GM03348 (cell line): ENCODE data around the gene TPGS2.
"Not testable (repeated sequence)": the region's sequence is repeated elsewhere in the genome, so short reads cannot be mapped to it uniquely, and the experiment has no call there.

ENCODE experiments used
- DNase-seq: peaks from one replicate; pipeline ENCODE4 v3.0.0; 2012; ENCODE audit warnings: low spot score

Gene TPGS2, protein sequence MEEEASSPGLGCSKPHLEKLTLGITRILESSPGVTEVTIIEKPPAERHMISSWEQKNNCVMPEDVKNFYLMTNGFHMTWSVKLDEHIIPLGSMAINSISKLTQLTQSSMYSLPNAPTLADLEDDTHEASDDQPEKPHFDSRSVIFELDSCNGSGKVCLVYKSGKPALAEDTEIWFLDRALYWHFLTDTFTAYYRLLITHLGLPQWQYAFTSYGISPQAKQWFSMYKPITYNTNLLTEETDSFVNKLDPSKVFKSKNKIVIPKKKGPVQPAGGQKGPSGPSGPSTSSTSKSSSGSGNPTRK

DNA sequence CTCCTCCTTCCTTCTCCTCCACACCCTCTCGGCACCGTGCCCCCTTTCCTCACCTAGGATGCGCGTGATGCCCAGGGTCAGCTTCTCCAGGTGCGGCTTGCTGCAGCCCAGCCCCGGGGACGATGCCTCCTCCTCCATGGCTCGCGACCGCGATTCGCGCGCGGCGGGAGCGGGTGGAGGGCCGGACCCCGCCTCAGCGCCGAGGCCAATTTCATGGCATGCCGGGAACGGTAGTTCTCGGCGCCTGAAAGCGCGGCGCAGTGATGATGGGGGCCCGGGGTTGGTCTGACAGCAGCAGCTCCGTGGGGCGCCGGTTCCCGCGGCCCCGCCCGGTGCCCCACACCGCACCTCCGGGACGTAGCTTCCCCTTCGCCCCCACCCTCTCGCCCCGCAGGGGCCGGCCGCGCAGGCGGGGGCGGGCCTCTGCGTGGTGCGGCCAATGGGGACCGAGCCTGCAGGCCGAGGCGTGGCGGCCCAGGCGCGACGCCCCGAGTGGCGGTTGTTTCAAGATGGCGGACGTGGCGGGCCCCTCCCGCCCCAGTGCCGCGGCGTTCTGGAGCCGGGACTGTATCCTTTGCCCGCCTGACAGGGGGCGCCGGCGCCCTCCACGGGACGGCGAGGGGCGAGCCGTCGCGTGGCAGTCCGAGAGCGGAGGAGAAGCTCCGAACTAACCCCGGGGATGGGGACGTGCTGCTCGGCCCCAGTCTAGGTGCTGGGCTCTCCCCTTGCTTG lies at the start of gene TPGS2, which contains the start of gene KIAA1328:
TSS of gene TPGS2 (minus strand) at position 373 of the 732 bp plus-strand sequence. CDS start at position 138, 235 bp downstream.
TSS of gene KIAA1328 (plus strand) at position 498 of the 732 bp plus-strand sequence. CDS start at position 510, 12 bp downstream.
- DNase-seq = peak; percentile 97

DNA sequence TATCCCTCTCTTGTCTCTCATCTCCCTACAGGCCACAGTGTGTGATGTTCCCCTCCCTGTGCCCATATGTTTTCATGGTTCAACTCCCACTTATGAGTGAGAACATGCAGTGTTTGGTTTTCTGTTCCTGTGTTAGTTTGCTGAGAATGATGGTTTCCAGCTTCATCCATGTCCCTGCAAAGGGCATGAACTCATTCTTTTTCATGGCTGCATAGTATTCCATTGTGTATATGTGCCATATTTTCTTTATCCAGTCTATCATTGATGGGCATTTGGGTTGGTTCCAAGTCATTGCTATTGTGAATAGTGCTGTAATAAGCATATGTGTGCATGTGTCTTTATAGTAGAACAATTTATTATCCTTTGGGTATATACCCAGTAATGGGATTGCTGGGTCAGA lies 45.0 kb upstream of the TPGS2 start:
- not testable (repeated sequence) for DNase-seq

DNA sequence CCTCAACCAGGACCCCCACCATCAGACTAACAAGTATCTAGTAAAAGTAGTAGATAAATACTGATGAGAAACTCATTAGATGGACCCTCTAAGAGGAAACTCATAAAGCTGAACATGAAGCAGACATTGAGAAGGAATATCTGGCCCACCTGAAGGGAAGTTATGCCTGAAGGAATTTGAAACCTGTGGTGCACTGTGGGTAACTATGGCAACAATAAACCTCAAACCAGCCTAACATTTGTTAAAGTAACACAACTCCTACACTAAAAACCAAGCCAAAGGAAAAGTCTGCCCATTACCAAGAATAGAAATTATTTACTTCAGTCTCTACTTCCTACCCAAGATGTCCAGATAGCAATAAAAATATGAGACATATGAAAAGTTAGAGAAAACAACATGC lies 43.5 kb upstream of the TPGS2 start:
- DNase-seq = no peak

DNA sequence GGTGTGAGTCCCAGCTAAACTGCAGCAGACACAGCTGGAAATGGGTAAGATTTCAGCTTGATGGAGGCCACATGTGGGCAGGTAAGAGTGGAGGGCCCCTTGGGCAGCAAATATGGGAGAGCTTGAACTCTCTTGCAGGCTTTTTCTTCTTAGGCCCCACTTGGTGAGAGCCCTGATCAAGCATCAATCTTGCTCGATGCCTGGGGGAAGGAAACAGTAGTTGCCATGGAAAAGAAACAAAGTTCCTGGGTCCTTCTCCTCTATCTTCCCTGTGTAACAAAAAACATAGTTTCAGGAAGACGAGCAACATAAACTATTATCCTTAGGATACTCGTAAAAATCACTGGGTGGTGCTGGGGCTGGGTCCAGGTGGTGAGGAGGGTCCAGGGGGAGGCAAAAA lies 43.0 kb upstream of the TPGS2 start:
- DNase-seq = no peak

DNA sequence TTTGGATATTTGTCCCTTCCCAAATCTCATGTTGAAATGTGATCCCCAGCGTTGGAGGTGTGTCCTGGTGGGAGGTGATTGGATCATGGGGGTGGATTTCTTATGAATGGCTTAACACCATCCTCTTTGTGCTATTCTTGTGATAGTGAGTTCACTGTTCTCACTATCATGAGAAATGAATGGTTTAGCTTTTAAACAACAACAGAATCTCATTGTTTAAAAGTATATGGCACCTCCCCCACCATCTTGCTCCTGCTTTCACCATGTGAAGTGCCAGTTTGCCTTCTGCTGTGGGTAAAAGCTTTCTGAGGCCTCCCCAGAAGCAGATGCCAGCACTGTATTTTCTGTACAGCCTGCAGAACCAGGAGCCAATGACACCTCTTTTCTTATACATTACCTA lies 38.3 kb upstream of the TPGS2 start:
- DNase-seq = no peak

DNA sequence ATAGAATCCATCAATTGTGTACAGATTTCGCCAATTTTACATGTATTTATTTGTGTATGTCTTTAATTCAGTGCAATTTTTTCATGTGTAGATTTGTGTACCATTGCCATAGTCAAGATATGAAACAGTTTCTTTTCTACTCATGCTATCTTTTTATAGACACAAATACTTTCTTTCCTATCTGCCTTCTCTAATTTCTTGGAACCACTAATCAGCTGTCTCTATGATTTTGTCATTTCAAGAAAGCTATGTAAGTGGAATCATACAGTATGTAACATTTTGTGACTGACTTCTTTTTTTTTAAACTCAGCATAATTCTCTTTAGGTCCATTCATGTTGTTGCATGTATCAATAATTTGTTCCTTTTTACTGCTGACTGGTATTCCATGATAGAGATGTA lies 33.4 kb upstream of the TPGS2 start:
- DNase-seq = no peak

DNA sequence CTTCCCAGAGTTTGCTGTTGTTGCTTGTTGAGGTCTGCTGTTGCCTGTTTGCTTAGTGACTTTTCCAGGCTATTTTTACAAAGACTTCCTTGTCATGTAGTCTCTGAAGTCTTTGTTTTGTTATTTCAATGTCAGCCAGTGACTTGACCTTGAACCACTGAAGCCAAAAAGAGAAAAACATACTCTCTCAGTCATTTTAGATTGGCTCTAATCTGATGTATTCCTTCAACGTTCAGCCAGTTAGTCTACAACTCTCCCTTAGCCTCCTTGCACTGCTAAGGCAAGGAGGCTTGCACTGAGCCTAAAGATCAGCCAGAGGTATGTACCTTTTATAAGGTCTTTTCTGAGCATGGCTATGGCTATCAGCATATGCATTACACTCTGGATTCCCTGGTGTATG lies 28.0 kb upstream of the TPGS2 start:
- DNase-seq = no peak

DNA sequence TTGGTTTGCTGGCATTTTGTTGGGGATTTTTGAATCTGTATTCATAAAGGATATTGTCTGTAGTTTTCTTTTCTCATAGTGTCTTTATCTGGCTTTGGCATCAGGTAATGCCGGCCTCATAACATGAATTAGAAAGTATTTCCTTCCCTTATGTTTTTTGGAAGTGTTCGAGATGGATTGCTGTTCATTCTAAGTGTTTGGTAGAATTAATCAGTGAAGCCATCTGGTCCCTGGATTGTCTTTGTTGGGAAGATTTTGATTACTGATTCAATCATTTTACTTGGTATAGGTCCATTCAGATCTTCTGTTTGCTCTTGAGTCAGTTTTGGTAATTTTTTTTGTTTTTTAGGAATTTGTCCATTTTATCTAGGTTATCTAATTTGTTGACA lies 22.4 kb upstream of the TPGS2 start:
- no peak for DNase-seq

DNA sequence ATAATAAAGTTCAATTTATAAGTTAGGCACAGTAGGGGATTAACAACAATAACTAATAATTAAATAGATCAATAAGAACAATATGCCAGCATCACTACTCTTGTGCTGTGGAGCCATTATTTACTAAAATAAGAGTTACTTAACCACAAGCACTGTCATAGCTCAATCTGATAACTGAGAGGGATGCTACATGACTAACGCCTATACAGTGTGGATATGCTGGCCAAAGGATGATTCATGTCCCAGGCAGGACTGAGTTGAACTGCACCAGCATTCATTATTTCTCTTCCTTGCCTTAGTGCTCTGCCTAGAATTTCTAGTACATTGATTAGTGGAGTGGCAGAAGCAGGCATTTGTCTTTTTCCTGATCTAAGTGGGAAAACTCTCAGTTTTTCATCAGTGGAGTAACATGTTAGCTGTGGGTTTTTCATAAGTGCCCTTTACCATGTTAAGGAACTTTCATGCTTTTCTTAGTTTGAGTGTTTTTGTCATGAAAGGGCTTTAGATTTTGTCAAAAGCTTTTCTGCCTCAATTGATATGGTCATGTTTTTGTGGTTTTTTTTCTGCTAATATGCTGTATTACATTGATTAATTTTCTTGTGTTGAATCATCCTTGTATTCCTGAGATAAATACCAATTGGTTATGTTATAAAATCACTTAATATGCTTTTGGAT lies 21.9 kb upstream of the TPGS2 start:
- peak; percentile 72 for DNase-seq

DNA sequence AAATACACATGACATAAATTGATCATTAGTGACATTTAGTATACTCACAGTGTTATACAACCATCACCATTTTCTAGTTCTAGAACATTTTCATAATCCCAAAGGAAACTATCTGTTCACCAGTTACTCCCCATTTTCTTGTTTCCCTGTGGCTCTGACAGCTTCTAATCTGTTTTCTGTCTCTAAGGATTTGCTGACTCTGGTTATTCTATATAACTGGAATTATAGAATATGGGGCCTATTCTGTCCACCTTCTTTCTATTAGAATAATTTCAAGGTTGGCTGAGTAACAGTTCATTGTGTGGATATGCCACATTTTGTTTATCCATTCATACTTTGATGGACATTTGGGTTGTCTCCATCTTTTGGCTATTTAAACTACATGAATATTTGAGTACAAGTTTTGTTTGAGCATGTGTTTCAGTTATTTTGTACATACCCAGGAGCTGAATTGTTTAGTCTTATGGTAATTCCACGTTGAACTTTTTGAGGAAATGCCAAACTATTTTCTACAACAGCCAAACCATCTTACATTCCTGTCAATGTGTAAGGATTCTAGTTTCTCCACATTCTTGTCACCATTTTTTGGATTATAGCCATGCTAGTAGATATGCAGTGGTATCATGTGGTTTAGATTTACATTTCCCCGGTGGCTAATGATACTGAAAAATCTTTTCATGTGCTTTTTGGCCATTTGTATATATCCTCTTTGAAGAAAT lies 20.6 kb upstream of the TPGS2 start:
- peak; percentile 9 for DNase-seq

DNA sequence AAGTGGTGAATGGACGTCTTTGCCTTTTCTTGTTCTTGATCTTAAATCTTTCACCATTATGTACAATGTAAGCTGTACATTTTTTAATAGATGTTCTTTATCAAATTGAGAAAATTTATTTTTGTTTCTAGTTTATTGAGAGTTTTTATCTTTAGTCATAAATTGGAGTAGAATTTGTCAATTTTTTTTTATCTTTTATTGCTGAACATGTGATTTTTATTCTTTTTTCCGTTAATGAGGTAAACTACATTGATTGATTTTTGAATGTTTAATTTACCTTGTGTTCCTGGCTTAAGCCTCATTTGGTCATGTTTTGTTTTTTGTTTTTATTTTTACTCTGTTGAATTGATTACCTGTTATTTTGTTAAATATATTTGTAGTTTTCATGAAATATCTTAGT lies 19.8 kb upstream of the TPGS2 start:
- no peak for DNase-seq

DNA sequence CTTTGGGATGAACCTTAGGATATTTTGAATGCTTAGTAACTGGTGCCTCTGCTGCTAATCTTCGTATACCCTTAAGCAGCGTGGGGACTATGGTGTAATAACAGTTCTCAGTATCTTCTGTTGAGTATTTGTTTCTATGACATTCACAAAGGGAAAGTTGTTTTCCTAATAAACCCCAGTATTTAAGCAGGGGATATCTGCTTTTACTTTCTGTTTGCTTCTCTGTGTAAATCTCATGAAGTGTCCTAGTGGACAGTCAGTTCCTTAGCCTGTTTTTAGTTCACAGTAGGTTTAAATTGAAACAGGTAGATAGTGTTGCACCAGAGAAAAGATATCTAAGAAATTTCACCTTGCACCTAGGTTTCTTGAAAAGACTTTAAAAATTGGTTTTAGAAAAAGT lies 15.0 kb upstream of the TPGS2 start:
- DNase-seq = no peak

DNA sequence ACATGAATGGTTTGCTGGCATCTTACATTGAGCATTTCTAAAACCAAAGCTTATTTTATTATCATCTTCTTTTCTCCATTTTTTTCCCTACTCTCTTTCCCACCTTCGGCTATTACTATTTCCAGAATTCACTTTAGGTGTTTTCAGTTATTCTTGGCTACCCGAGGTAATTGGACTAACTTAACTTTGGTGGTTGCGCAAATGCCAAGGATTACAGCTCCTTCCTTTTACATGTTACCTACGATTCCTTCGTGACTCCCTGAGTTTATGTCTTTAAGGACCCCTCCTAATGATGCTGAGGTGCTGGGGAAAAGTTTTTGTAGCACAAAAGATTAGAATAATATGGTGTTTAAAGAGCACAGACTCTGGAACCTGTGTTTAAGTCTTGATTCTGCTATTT lies 14.4 kb upstream of the TPGS2 start:
- DNase-seq = no peak

DNA sequence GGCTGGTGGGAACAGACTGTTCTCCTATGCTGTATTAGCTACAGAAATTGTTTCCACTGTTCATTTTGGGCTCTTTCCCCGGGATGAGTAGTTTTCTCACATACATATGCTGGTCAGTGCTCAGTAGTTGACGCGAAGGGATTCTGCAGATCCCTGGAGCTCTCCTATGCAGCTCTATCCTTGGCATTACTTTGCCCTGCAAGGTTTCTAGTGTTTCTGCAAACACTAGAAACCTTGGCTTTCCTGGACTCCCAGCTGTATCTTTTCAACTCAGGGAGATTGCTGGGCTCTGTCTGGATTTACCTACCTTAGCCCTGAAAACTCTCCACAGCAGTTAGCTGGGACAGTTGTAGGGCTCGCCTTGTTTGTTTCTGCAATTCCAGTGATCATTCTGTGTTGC lies 11.0 kb upstream of the TPGS2 start:
- no peak for DNase-seq

DNA sequence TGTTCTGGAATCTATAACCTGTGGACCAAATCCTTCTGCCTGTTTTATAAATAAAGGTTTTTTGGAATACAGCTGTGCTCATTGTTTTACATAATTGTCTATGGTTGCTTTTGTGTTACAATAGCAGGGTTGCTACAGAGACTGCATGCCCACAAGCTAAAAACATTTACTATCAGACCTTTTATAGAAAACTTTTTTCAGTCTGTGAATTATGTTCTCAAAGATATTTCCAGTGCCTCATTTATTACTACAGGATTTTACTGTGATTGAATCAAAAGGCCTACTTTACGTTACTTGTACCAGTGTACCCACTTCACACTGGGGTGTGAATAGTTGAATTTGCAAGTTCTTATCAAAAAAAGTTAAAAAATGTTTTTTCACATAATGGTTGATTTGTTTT lies 7.1 kb upstream of the TPGS2 start:
- no peak for DNase-seq

DNA sequence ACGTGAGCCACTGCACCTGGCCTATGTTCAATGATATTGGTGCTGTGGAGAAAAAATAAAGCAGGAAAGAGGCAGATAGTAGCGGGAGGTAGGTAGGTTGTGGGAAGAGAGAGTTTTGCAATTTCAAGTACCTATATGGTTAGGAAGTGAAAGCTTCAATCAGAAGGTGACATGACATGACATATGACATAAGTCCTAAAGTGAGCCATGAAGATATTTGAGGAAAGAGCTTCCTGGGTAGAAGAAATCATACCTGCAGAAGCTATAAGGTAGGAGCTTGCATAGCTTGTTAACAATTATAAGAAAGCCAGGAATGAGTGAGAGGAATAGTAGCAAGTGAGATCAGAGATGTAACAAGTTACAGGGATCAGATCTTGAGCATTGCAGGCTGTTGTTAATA lies 4.3 kb upstream of the TPGS2 start:
- no peak for DNase-seq

DNA sequence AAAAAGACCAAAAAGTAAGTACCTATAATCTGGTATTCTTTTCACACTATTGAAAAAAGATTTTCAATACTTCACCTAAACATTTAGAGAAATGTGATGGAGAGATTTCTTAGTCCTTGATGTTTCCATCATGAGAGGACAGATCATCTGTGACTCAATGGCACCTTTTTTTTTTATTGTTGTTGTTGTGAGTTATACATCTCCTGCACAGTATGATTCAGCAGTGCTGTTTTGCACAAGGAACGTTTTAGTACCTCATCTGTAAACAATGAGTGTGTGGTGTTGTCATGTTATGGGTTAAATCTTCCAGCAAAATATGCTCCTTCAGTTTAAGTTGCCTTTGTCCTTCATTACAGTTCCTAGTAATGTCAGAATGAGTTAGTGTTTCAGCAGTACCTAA lies 2.3 kb upstream of the TPGS2 start:
- DNase-seq = no peak

DNA sequence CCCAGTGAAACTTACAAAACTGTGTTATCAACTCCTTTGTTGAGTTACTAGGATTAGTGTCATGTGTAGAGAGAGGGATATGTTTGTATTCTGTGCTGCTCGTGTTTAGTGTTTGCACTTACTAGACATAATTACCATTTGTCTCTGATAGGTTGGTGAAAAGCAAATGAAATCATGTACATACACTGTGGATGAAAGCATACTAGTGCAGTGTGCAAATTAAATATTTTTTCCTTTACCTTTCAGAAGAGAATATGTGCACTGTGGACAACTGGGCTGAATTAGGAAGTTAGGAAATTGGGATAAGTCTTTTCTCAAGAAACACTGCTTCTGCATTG lies 1.3 kb upstream of the TPGS2 start:
- no peak for DNase-seq

DNA sequence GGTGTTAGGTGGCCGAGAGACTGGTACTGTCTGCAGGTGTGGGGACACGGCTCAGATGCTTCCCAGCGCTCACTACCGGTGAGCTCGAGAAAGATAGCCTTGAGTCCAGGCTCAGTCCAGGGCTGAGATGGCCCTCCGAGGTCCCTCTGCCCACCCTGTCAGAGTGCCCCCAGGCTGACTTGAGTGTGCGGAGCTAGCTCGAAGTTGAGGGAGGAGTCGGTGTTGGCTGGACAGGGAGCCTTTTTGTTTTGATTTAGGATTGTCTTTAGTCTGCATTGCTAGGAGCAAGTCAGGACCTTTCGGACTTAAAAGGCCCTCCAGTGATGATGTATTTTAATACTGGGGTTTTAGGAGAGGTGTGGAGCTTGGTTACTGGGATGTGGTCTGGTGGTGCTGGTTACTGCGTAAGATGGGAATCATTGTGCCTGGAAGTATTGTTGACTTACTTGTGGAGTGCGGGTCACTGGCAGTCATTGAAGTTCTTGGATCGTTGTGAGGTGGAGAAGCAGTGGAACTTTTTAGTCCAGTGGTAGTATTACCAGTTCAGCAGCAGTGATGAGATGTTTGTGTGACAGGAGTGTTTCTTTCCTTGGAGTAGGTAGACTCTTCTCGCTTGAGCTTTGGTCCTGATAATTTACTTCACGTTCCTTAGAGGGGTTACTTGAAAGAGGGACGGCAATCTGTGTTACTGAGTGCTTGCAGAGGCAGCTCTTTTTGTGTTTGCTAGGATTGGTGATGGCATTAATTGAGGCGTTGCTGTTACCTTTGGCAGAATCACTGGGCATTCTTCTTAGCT lies 758 bp upstream of the TPGS2 start:
- no peak for DNase-seq

DNA sequence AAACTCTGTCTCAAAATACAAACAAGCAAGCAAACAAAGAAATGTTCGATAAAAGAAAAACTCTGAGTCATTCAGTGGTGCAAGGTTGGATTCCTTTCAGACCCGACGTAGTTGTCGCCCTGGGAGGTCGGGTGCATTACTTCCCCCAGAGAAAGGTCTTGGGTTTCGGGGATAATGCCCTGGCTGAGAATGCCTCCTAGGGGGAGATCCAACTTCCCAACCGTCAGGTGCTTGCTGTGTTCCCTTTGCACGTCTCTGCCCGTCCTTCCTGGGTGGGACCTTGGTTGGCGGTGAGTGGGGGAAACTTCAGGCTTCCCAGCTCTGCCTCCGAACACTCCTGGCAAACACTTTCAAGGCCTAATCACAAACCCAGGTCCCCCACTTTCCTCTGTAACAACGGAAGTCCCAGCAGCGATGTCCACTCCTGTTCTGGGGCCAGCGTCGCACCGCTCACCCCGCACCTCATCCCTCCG lies 609 bp downstream of the TPGS2 start:
- DNase-seq = peak; percentile 35

DNA sequence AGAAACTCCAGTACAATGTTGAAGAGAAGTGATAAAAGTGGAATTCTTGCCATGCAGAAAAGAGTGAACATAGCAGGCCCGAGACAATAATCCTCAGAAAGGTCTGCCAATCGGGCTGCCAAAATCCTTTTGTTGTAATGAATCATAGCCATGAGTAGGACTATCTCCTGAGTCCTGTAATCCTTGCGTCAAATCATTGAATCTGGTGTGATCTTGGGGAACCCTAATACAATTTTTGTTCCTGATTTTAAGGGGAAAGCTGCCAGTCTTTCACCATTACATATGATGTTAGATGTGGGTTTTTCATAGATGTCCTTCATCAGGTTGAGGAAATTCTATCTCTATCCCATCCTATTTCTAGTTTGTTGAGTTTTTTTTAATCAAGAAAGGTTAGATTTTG lies 2.2 kb downstream of the TPGS2 start:
- no peak for DNase-seq

DNA sequence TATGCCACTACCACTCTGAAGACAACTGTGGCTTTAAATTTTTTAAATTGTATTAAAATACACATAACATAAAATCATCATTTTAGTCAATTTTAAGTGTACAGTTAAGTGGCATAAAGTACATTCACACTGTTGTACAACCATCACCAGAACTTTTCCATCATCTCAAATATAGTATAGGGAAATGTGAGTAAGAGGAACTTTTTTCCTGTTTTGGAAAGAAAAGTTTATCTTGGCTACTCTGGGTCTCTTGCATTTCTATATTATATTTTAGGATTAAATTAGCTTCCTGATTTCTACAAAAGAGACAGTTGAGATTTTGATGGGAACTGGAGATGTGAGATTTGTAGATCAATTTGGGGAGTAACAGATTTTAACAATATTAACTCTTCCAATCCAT lies 3.3 kb downstream of the TPGS2 start:
- DNase-seq = no peak
